Suprapubic skin (tissue), 4 donors: Measurements from ENCODE around the gene ORC2. TPM values are rescaled to one million over a fixed set of nuclear protein-coding genes. Genes with fewer than 3 reads are reported as not detected.

ENCODE experiments used
- DNase-seq, 2 donors: peaks; one replicate each; pipeline ENCODE4 v3.0.0-alpha.2; 2019; ENCODE audit warnings: low spot score in 2 of 2
- H3K27ac ChIP-seq: fragments of 200-600 bp; sonication (generic); one replicate; pipeline ENCODE4 v1.5.1; 2019
- H3K27me3 ChIP-seq: fragments of 200-600 bp; sonication (generic); one replicate; pipeline ENCODE4 v1.5.1; 2019
- H3K36me3 ChIP-seq: fragments of 200-600 bp; sonication (generic); one replicate; pipeline ENCODE4 v1.5.1; 2019
- H3K4me1 ChIP-seq: fragments of 200-600 bp; sonication (generic); one replicate; pipeline ENCODE4 v1.5.1; 2019
- H3K4me3 ChIP-seq: fragments of 200-600 bp; sonication (generic); one replicate; pipeline ENCODE4 v1.5.1; 2019; ENCODE audit warnings: mild to moderate bottlenecking
- H3K9me3 ChIP-seq: fragments of 200-600 bp; sonication (generic); one replicate; pipeline ENCODE4 v1.5.1; 2019
- CTCF ChIP-seq, 2 donors: fragments of 200-600 bp in 1 of 2; fragments of 450-650 bp in 1 of 2; sonication (generic) in 1 of 2; IDR thresholded peaks; one replicate each; pipeline ENCODE4 v1.5.1; 2016 to 2019; ENCODE audit warnings: antibody characterized with exemption in 2 of 2, mild to moderate bottlenecking in 1 of 2, moderate library complexity in 1 of 2
- EP300 ChIP-seq: sonication (generic); formaldehyde crosslinking; IDR thresholded peaks from one replicate; pipeline ENCODE4 v1.6.1; 2017; ENCODE audit warnings: antibody characterized with exemption
- POLR2A ChIP-seq, 2 donors: fragments of 450-650 bp; IDR thresholded peaks; one replicate each; pipeline ENCODE4 v1.6.1; 2017; ENCODE audit warnings: antibody characterized with exemption in 2 of 2, mild to moderate bottlenecking in 2 of 2, moderate library complexity in 2 of 2
- POLR2AphosphoS5 ChIP-seq, 3 donors: sonication (generic); formaldehyde crosslinking; IDR thresholded peaks; one replicate each; pipeline ENCODE4 v1.6.1; 2017; ENCODE audit warnings: antibody characterized with exemption in 3 of 3
- WGBS: methylation state at CpG from one replicate; pipeline ENCODE4 v1.1.5; 2018; 5-methylcytosine and 5-hydroxymethylcytosine counted together
- total RNA-seq, 4 donors: library from RNA; depleted of rRNA; stranded (reverse); fragments of >200 nt; gene quantifications; one replicate each; pipeline ENCODE4 v1.1.0, GENCODE V29; 2016

ORC2 gene
- total RNA-seq, 4 donors from 2014 or later: 13.3 to 39.7 (median 17.3) TPM

- H3K27me3 ChIP-seq: no peaks in the 10 kb centered on the region
- H3K27ac ChIP-seq: peak overlapping the region; percentile 10
- H3K4me1 ChIP-seq: peaks cover 56% of the 10 kb centered on the region
- H3K9me3 ChIP-seq: no peaks in the 10 kb centered on the region
- no peak for TF ChIP-seq CTCF (IDR thresholded peaks at IDR 0.05)
- TF ChIP-seq EP300: no peak
- no peak for TF ChIP-seq POLR2AphosphoS5 (IDR thresholded peaks at IDR 0.05)
- no peak for TF ChIP-seq POLR2A (IDR thresholded peaks at IDR 0.05)
- no peak for DNase-seq
- peak overlapping the region; percentile 94 for H3K4me3 ChIP-seq
- peaks cover 34% of the 10 kb centered on the region for H3K36me3 ChIP-seq
- 5% methylated on average over 4 of the region's 4 CpGs for WGBS
Measured at GRCh38 chr2:200861617-200862155, 101.8 kb downstream of the ORC2 start.

GRCh38 chr2:200860092-200860795, 103.2 kb downstream of the ORC2 start:
- TF ChIP-seq POLR2AphosphoS5 (IDR thresholded peaks at IDR 0.05) (peak in 1 of 3 donors; percentile 27), POLR2A (IDR thresholded peaks at IDR 0.05) (no peak)
- whole genome bisulfite sequencing: 17% methylated on average over 12 of the region's 12 CpGs
- Histone ChIP-seq H3K4me1 (peaks cover 51% of the 10 kb centered on the region), H3K27me3 (no peaks in the 10 kb centered on the region), H3K9me3 (no peaks in the 10 kb centered on the region), H3K36me3 (peaks cover 49% of the 10 kb centered on the region), H3K4me3 (peak overlapping the region; percentile 94), H3K27ac (no peak overlapping the region)
- no peak for DNase-seq

Other genes starting within 250 kb of the ORC2 start
- 100 to 1,000 TPM; 103 to 215 (median 137) TPM for gene BZW1, start 151.8 kb downstream of the ORC2 start, total RNA-seq
- gene CLK1, start 99.0 kb downstream of the ORC2 start, total RNA-seq: 100 to 1,000 TPM in 3 of 4 donors, 10 to 100 TPM in 1; 61.0 to 394 (median 130) TPM
- gene PPIL3, start 74.6 kb downstream of the ORC2 start, total RNA-seq: 10 to 100 TPM; 17.4 to 75.8 (median 22.5) TPM
- 10 to 100 TPM; 22.0 to 34.7 (median 29.9) TPM for gene NIF3L1, start 74.3 kb downstream of the ORC2 start, total RNA-seq
- 10 to 100 TPM; 11.6 to 26.8 (median 12.7) TPM for gene HYCC2, start 108.0 kb upstream of the ORC2 start, total RNA-seq
- gene NDUFB3, start 108.3 kb upstream of the ORC2 start, total RNA-seq: 10 to 100 TPM; 35.2 to 42.7 (median 37.5) TPM
- gene CFLAR, start 152.5 kb upstream of the ORC2 start, total RNA-seq: 100 to 1,000 TPM; 116 to 250 (median 147) TPM
- 10 to 100 TPM in 1 of 4 donors, 1 to 10 TPM in 3; 3.7 to 19.0 (median 7.4) TPM for gene CASP10, start 219.5 kb upstream of the ORC2 start, total RNA-seq